WI38 (cell line): ENCODE results near the gene SMYD3.
"Not testable (repeated sequence)": the region's sequence is repeated elsewhere in the genome, so short reads cannot be mapped to it uniquely, and the experiment has no call there.

Experiments used
- H3K4me3 ChIP-seq: 2 replicates; pipeline ENCODE4 v1.5.1; 2011; ENCODE audit warnings: low read depth, mild to moderate bottlenecking, control low read depth, low read length
- TF ChIP-seq, protein P1 (sequence below): IDR thresholded peaks from 2 replicates; pipeline ENCODE4 v1.5.1; 2012; ENCODE audit warnings: low read depth, mild to moderate bottlenecking, control low read depth, low read length

The SMYD3 gene

DNA sequence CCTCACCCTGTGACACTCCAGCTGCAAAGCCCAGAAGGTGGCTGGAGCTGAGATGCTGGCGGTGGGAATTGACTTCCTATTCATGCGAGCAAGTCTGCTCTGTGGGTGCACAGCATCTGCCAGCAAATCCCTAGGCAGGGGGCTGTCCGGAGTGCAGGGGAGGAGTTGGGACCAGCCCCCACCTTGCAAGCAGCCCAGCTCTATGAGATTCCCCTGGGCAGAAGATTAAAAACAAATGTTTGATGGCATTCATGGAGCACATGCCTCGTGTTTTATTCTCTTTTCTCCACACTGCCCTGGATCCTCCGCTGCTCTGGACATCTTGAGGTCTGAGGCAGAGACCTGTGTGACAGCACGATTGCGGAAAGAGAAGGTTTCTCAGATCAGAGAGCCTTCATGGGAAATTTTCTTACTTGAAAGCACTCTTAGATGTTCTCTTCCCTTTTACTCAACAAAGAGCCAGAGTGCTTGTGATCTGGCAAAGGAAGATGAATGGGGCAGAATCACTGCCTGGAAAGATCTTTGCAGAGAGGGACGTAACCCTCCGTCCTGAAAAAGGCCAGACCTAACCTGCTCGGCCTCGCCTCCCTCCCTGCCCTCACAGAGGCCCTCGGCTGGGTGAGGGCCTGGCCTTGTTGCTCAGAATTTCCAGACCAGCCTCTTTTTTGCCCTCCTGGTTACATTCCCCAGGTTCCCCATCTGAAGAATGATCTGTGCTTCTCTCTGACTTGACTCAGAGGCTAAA, 755.2 kb downstream of the SMYD3 start:
- H3K4me3 ChIP-seq: no peak overlapping the region
- TF ChIP-seq, protein P1, sequence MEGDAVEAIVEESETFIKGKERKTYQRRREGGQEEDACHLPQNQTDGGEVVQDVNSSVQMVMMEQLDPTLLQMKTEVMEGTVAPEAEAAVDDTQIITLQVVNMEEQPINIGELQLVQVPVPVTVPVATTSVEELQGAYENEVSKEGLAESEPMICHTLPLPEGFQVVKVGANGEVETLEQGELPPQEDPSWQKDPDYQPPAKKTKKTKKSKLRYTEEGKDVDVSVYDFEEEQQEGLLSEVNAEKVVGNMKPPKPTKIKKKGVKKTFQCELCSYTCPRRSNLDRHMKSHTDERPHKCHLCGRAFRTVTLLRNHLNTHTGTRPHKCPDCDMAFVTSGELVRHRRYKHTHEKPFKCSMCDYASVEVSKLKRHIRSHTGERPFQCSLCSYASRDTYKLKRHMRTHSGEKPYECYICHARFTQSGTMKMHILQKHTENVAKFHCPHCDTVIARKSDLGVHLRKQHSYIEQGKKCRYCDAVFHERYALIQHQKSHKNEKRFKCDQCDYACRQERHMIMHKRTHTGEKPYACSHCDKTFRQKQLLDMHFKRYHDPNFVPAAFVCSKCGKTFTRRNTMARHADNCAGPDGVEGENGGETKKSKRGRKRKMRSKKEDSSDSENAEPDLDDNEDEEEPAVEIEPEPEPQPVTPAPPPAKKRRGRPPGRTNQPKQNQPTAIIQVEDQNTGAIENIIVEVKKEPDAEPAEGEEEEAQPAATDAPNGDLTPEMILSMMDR: no peak

- no peak overlapping the region for H3K4me3 ChIP-seq
- TF ChIP-seq, protein P1: no peak
These were observed 756.0 kb downstream of the SMYD3 start for GRCh38 chr1:245751116-245751515.

- TF ChIP-seq, protein P1: no peak
- no peak overlapping the region for H3K4me3 ChIP-seq
These were observed 756.8 kb downstream of the SMYD3 start for GRCh38 chr1:245750261-245750660.

DNA sequence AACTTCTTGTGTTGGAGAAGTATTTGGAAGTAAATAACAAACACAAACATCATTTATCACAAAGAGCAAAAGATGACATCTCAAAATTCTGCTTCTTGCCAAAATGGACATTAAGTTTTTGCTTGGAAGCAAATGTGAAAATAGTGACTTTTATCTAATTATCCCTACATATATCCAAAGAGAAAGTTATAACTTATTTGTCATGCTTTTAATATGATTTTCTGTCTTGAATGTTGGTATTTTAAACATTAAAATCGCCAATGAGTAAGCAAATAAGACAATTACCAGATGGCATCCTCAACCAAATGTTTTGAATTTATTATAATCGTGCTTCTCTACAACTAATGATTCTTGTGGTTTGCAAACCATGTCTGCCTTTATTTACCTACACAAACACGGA, 758.0 kb downstream of the SMYD3 start:
- no peak overlapping the region for H3K4me3 ChIP-seq
- TF ChIP-seq, protein P1: no peak

- H3K4me3 ChIP-seq: no peak overlapping the region
- TF ChIP-seq, protein P1: no peak
These were observed 758.4 kb downstream of the SMYD3 start for GRCh38 chr1:245748646-245749045.

GRCh38 chr1:245748240-245748639, 758.8 kb downstream of the SMYD3 start:
- H3K4me3 ChIP-seq: no peak overlapping the region
- TF ChIP-seq, protein P1: no peak

DNA sequence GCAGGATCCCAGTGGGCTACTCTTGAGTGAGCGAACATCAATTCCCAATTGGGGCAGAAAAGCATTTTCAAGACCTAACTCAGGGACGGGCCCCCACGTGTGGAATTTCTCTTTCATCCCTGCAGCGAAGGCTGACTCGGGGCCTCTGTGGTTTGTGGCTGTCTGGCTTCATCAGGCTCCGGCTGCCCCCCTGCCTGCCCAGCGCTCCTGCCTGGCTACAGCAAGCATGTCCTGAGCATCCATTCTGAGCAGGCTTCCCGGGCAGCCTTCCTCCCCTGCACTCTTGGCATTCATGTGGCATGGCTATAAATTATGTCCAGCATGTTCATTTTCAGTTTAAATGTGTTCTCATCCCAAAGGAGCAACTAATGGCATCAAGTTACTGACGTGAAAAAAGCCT, 764.2 kb downstream of the SMYD3 start:
- H3K4me3 ChIP-seq: no peak overlapping the region
- TF ChIP-seq, protein P1: no peak

GRCh38 chr1:245740336-245740735, 766.7 kb downstream of the SMYD3 start:
- H3K4me3 ChIP-seq: not testable (repeated sequence)
